ENCODE results near the gene ACVR1C. TPM values are rescaled to one million over a fixed set of nuclear protein-coding genes. Genes with fewer than 3 reads are reported as not detected.

Gene ACVR1C
- total RNA-seq, 1 donor from 2014 or later: 1.1 TPM

DNA sequence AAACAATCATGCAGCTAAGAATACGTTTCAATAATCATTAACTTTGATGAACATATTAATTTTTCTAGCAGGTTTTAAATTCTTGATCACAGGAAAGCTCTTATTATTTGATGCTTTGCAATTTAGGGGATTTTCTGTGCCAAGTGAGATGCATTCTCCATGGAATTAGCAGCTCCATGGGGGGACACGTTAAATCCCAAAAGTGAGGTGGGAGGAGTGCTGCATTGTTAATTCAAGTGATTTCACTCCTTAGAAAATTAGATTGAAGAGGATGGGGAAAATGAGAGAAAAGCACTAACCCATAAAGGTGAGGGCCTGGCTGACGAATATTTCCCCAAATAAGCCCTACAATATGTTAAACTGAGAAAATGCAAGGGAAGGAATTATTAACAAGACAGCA lies 69.2 kb downstream of the ACVR1C start:
- Histone ChIP-seq H3K27me3 (no peaks in the 10 kb centered on the region), H3K4me3 (no peak overlapping the region), H3K36me3 (no peaks in the 10 kb centered on the region), H3K27ac (no peak overlapping the region), H3K4me1 (no peaks in the 10 kb centered on the region), H3K9me3 (no peaks in the 10 kb centered on the region)
- intact Hi-C loops (cut with DNase I): no loop called here
- TF ChIP-seq CTCF (IDR thresholded peaks at IDR 0.05): no peak
- no peak for DNase-seq
- no peak for ATAC-seq

GRCh38 chr2:157559061-157559460 lies 69.6 kb downstream of the ACVR1C start:
- no peak overlapping the region for H3K4me3 ChIP-seq
- no peaks in the 10 kb centered on the region for H3K4me1 ChIP-seq
- no peak overlapping the region for H3K27ac ChIP-seq
- no peaks in the 10 kb centered on the region for H3K9me3 ChIP-seq
- no peaks in the 10 kb centered on the region for H3K27me3 ChIP-seq
- intact Hi-C loops (cut with DNase I): no loop called here
- H3K36me3 ChIP-seq: no peaks in the 10 kb centered on the region
- ATAC-seq: no peak
- no peak for DNase-seq
- TF ChIP-seq CTCF (IDR thresholded peaks at IDR 0.05): no peak

GRCh38 chr2:157557770-157558169 lies 70.9 kb downstream of the ACVR1C start:
- Histone ChIP-seq H3K36me3 (no peaks in the 10 kb centered on the region), H3K4me3 (no peak overlapping the region), H3K4me1 (no peaks in the 10 kb centered on the region), H3K9me3 (no peaks in the 10 kb centered on the region), H3K27ac (no peak overlapping the region), H3K27me3 (no peaks in the 10 kb centered on the region)
- DNase-seq (no peak), ATAC-seq (no peak)
- no peak for TF ChIP-seq CTCF (IDR thresholded peaks at IDR 0.05)
- intact Hi-C loops (cut with DNase I): no loop called here

- no peaks in the 10 kb centered on the region for H3K27me3 ChIP-seq
- no peaks in the 10 kb centered on the region for H3K4me1 ChIP-seq
- no peaks in the 10 kb centered on the region for H3K9me3 ChIP-seq
- H3K4me3 ChIP-seq: no peak overlapping the region
- no peak overlapping the region for H3K27ac ChIP-seq
- no peaks in the 10 kb centered on the region for H3K36me3 ChIP-seq
- intact Hi-C loops (cut with DNase I): no loop called here
- DNase-seq (no peak), ATAC-seq (no peak)
- no peak for TF ChIP-seq CTCF (IDR thresholded peaks at IDR 0.05)
Observed at GRCh38 chr2:157540102-157540501, 88.6 kb downstream of the ACVR1C start.

DNA sequence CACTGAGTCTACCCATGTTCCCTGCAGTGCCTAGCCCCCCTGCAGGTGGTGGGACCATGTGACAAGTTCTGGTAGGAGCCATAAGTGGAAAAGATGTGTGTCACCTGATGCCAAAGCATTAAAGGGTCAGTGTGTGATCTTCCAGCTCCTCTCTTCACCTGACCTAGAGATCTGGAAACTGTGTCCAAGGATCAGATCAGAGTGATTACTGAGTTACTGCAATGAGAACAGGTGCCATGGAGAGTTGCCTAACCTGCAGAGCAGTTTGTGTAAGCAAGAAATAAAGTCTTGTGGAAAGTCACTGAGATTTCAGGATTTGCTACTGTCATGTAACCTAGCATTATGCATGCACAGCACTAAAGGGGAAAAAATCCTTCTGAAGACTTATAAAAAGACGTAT lies 90.6 kb downstream of the ACVR1C start:
- Histone ChIP-seq H3K36me3 (no peaks in the 10 kb centered on the region), H3K27me3 (no peaks in the 10 kb centered on the region), H3K9me3 (no peaks in the 10 kb centered on the region), H3K4me1 (no peaks in the 10 kb centered on the region), H3K4me3 (no peak overlapping the region), H3K27ac (no peak overlapping the region)
- ATAC-seq (no peak), DNase-seq (no peak)
- intact Hi-C loops (cut with DNase I): no loop called here
- TF ChIP-seq CTCF (IDR thresholded peaks at IDR 0.05): no peak

- Histone ChIP-seq H3K36me3 (no peaks in the 10 kb centered on the region), H3K27me3 (no peaks in the 10 kb centered on the region), H3K4me3 (no peak overlapping the region), H3K27ac (no peak overlapping the region), H3K9me3 (no peaks in the 10 kb centered on the region), H3K4me1 (no peaks in the 10 kb centered on the region)
- TF ChIP-seq CTCF (IDR thresholded peaks at IDR 0.05): no peak
- no peak for DNase-seq
- intact Hi-C loops (cut with DNase I): no loop called here
- no peak for ATAC-seq
Observed at GRCh38 chr2:157536815-157537214, 91.8 kb downstream of the ACVR1C start.
